Ectodermal cell (in vitro differentiated cells): ENCODE data around the gene MSANTD2.

Source experiments
- H3K27ac ChIP-seq: 2 replicates; pipeline ENCODE4 v1.7.0; 2013; ENCODE audit warnings: mild to moderate bottlenecking, low read depth, low read length; ENCODE audit not compliant: insufficient read depth, poor library complexity, severe bottlenecking
- H3K27me3 ChIP-seq: 2 replicates; pipeline ENCODE4 v1.7.0; 2013; ENCODE audit warnings: mild to moderate bottlenecking, low read length; ENCODE audit not compliant: insufficient read depth, control insufficient read depth, poor library complexity, severe bottlenecking
- H3K36me3 ChIP-seq: one replicate; pipeline ENCODE4 v1.7.0; 2013; ENCODE audit warnings: low read length; ENCODE audit not compliant: control insufficient read depth, insufficient read depth
- H3K4me1 ChIP-seq: one replicate; pipeline ENCODE4 v1.7.0; 2013; ENCODE audit warnings: low read length; ENCODE audit not compliant: control insufficient read depth, insufficient read depth
- H3K4me3 ChIP-seq: 2 replicates; pipeline ENCODE4 v1.7.0; 2013; ENCODE audit warnings: low read depth, low read length, control low read depth; ENCODE audit not compliant: insufficient read depth
- H3K9me3 ChIP-seq: 2 replicates; pipeline ENCODE4 v1.7.0; 2013; ENCODE audit warnings: mild to moderate bottlenecking, low read length, moderate library complexity; ENCODE audit not compliant: control insufficient read depth
- WGBS, 2 experiments: methylation state at CpG; one replicate each; pipeline ENCODE4 v1.1.7; 2013; ENCODE audit warnings: missing lambda C conversion rate in 2 of 2; 5-methylcytosine and 5-hydroxymethylcytosine counted together

Gene MSANTD2

GRCh38 chr11:124724979-124725718 lies 75.1 kb downstream of the MSANTD2 start:
- no peaks in the 10 kb centered on the region for H3K9me3 ChIP-seq
- peaks cover 21% of the 10 kb centered on the region for H3K4me1 ChIP-seq
- WGBS, 2 experiments = 50 to 58% methylated on average over 13 to 14 of the region's 14 CpGs
- no peak overlapping the region for H3K4me3 ChIP-seq
- peaks cover 24% of the 10 kb centered on the region for H3K27me3 ChIP-seq
- H3K36me3 ChIP-seq = no peaks in the 10 kb centered on the region
- H3K27ac ChIP-seq = no peak overlapping the region

GRCh38 chr11:124722176-124722575 lies 78.0 kb downstream of the MSANTD2 start:
- Histone ChIP-seq H3K27ac (no peak overlapping the region), H3K27me3 (peaks cover 53% of the 10 kb centered on the region), H3K4me3 (no peak overlapping the region), H3K36me3 (no peaks in the 10 kb centered on the region), H3K9me3 (no peaks in the 10 kb centered on the region), H3K4me1 (peaks cover 41% of the 10 kb centered on the region)
- WGBS, 2 experiments = 70 to 72% methylated on average over 6 of the region's 6 CpGs

GRCh38 chr11:124719534-124719933 lies 80.7 kb downstream of the MSANTD2 start:
- 45 to 54% methylated on average over 2 of the region's 2 CpGs for WGBS, 2 experiments
- Histone ChIP-seq H3K4me1 (peaks cover 27% of the 10 kb centered on the region), H3K27me3 (peaks cover 72% of the 10 kb centered on the region)

DNA sequence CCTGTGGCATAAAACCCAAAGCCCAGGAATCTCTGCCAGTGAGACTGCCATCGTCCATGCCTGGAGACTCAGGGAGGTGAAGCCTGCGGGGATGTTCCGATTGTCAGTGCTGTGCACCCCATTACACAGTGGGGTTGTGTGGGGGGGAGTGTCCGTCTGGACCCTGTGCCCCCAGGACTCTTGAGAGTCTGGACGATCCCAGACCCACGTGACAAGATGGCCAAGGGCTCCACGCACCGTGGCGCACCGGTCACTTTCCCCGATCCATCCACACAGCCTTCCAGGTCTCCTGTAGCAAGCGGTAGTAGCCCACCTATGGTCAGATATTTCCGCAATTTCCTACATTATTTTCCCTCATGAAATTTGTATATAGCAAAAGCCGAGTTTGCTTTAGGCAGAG lies 81.4 kb downstream of the MSANTD2 start:
- peaks cover 72% of the 10 kb centered on the region for H3K27me3 ChIP-seq
- WGBS, 2 experiments = 36 to 37% methylated on average over 14 of the region's 14 CpGs

More at GRCh38 chr11:124719534-124719933, 80.7 kb downstream of the MSANTD2 start:
- H3K36me3 ChIP-seq = no peaks in the 10 kb centered on the region
- no peaks in the 10 kb centered on the region for H3K9me3 ChIP-seq
- H3K4me3 ChIP-seq = no peak overlapping the region
- H3K27ac ChIP-seq = no peak overlapping the region

GRCh38 chr11:124717786-124718651 lies 82.2 kb downstream of the MSANTD2 start:
- Histone ChIP-seq H3K36me3 (no peaks in the 10 kb centered on the region), H3K27ac (no peak overlapping the region), H3K9me3 (no peaks in the 10 kb centered on the region), H3K4me3 (peak overlapping the region; percentile 33), H3K27me3 (peaks cover 72% of the 10 kb centered on the region), H3K4me1 (peaks cover 27% of the 10 kb centered on the region)
- WGBS, 2 experiments = 2% methylated on average over 42 of the region's 45 CpGs

More for the DNA sequence above, 81.4 kb downstream of the MSANTD2 start:
- no peaks in the 10 kb centered on the region for H3K9me3 ChIP-seq
- H3K4me1 ChIP-seq = peaks cover 27% of the 10 kb centered on the region
- H3K4me3 ChIP-seq = peak overlapping the region; percentile 33
- no peaks in the 10 kb centered on the region for H3K36me3 ChIP-seq
- H3K27ac ChIP-seq = no peak overlapping the region

DNA sequence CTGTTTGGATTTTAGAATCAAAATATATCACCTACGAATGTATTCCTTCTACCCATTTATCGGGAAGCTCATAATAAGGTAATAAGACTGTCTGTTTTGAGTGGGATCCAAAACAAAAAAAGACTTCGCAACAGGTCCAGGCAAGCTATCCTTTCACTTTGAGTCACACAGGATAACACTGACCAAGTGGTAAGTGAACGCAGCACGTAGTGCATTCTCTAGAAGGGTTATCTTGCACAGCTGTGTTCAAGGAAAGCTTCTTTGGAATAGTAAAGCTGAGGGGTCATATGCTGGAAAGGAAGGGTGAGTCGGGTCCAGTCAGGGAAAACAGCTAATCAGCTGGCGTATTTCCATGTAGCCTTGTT lies 82.8 kb downstream of the MSANTD2 start:
- peaks cover 72% of the 10 kb centered on the region for H3K27me3 ChIP-seq
- WGBS, 2 experiments = 62 to 65% methylated on average over 6 to 7 of the region's 7 CpGs

GRCh38 chr11:124716591-124716990 lies 83.6 kb downstream of the MSANTD2 start:
- Histone ChIP-seq H3K27me3 (peaks cover 66% of the 10 kb centered on the region), H3K9me3 (no peaks in the 10 kb centered on the region), H3K4me1 (peaks cover 20% of the 10 kb centered on the region), H3K36me3 (no peaks in the 10 kb centered on the region), H3K4me3 (no peak overlapping the region), H3K27ac (no peak overlapping the region)
- 70 to 78% methylated on average over 3 of the region's 3 CpGs for WGBS, 2 experiments

More for the DNA sequence above, 82.8 kb downstream of the MSANTD2 start:
- Histone ChIP-seq H3K9me3 (no peaks in the 10 kb centered on the region), H3K27ac (no peak overlapping the region), H3K4me3 (peak overlapping the region; percentile 33), H3K4me1 (peaks cover 26% of the 10 kb centered on the region), H3K36me3 (no peaks in the 10 kb centered on the region)
